ENCODE results near the gene TRIM72.

- TF ChIP-seq CTCF (IDR thresholded peaks at IDR 0.05) (no peak), POLR2A (IDR thresholded peaks at IDR 0.05) (no peak), POLR2AphosphoS5 (IDR thresholded peaks at IDR 0.05) (no peak), EP300 (IDR thresholded peaks at IDR 0.05) (no peak)
Observed at GRCh38 chr16:31268891-31269290, 55.0 kb downstream of the TRIM72 start.
